K562 (cell line): ENCODE results near the gene DGCR2. TPM values are rescaled to one million over a fixed set of nuclear protein-coding genes. Genes with fewer than 3 reads are reported as not detected.

Experiments
- ATF7 ChIP-seq: fragments of 450-650 bp; IDR thresholded peaks from 2 replicates; pipeline ENCODE4 v1.7.1; 2014; ENCODE audit warnings: mild to moderate bottlenecking, moderate library complexity
- DMBX1 ChIP-seq: fragments of 250-450 bp; sonication (Bioruptor Pico); IDR thresholded peaks from 2 replicates; pipeline ENCODE4 v1.8.0; 2022; ENCODE audit warnings: inconsistent platforms, mild to moderate bottlenecking, moderate library complexity, borderline replicate concordance
- GTF3C2 ChIP-seq: IDR thresholded peaks from 3 replicates; pipeline ENCODE4 v1.6.1; 2011; ENCODE audit warnings: borderline replicate concordance, mild to moderate bottlenecking, moderate library complexity; ENCODE audit not compliant: insufficient read length; ENCODE audit errors: extremely low read depth
- RBM14 ChIP-seq: fragments of 200-400 bp; formaldehyde crosslinking; IDR thresholded peaks from 2 replicates; pipeline ENCODE4 v1.6.1; 2018; ENCODE audit warnings: low read depth, mild to moderate bottlenecking, low read length, moderate library complexity, borderline replicate concordance; ENCODE audit not compliant: insufficient read depth
- SPI1 ChIP-seq: IDR thresholded peaks from 2 replicates; pipeline ENCODE4 v1.6.1; 2011; ENCODE audit warnings: low read depth, low read length, control low read depth, borderline replicate concordance
- ZBTB26 ChIP-seq: fragments of 450-650 bp; formaldehyde crosslinking; IDR thresholded peaks from 2 replicates; pipeline ENCODE4 v1.4.0; 2022; ENCODE audit warnings: missing genetic modification characterization
- ZSCAN32 ChIP-seq: fragments of 450-650 bp; formaldehyde crosslinking; IDR thresholded peaks from 2 replicates; pipeline ENCODE4 v1.4.0; 2020; ENCODE audit warnings: mild to moderate bottlenecking, moderate library complexity
- polyA plus RNA-seq, 8 experiments: library from polyadenylated mRNA; depleted of rRNA in 4 of 8; stranded (reverse) in 5 of 8; unstranded in 3 of 8; fragments of >200 nt; fragmentation: Nextera tagmentation in 2 of 8; fragmentation: Illumina TruSeq in 1 of 8; extraction: Ambion mirVana in 2 of 8; extraction: Trizol in 1 of 8; gene quantifications; 2 replicates each; pipeline versions ENCODE4 v1.2.1 to v1.2.3, GENCODE V29; 2011 to 2014; ENCODE audit warnings: inconsistent platforms in 1 of 8, missing spikeins in 1 of 8
- total RNA-seq, 7 experiments: library from RNA; depleted of rRNA in 6 of 7; stranded (reverse); fragments of >200 nt in 6 of 7; fragmentation: Illumina TruSeq in 2 of 7; extraction: Trizol in 2 of 7; gene quantifications; 2 replicates each; pipeline versions ENCODE4 v1.2.1 to v1.2.3, GENCODE V29; 2011 to 2021; ENCODE audit warnings: low replicate concordance in 1 of 7

The DGCR2 gene
- total and polyA plus RNA-seq, 9 of the 15 experiments (the other 6 are each of a cell fraction or from before 2014, with no cell fraction given) = 0.69 to 101 (median 56.4) TPM

GRCh38 chr22:19111584-19111983, 10.6 kb downstream of the DGCR2 start (continued):
- TF ChIP-seq DMBX1 (CRISPR knock-in tag) (0 out of 2 replicates have a peak, but pooled peaks have one; percentile 9), ZSCAN32 (no peak), ZBTB26 (CRISPR knock-in tag) (no peak), SPI1 (no peak), ATF7 (no peak), RBM14 (no peak), GTF3C2 (no peak)
